Esophagus squamous epithelium (tissue), 5 donors: ENCODE measurements around the gene MBP. TPM values are rescaled to one million over a fixed set of nuclear protein-coding genes. Genes with fewer than 3 reads are reported as not detected.

Experiments
- DNase-seq: peaks from one replicate; lab custom pipeline; 2025; lab: John Stamatoyannopoulos, UW
- H3K27ac ChIP-seq, 4 donors: fragments of 200-600 bp; sonication (generic); one replicate each; pipeline ENCODE4 v1.5.1; 2016 to 2019; ENCODE audit warnings: mild to moderate bottlenecking in 1 of 4
- H3K27me3 ChIP-seq, 4 donors: fragments of 200-600 bp; sonication (generic); 1 replicate in 3 of 4; 2 replicates in 1 of 4; pipeline versions ENCODE4 v1.5.1 to v1.6.0; 2017 to 2021; ENCODE audit warnings: antibody characterized with exemption in 1 of 4
- H3K36me3 ChIP-seq, 3 donors: fragments of 200-600 bp; sonication (generic); one replicate each; pipeline ENCODE4 v1.5.1; 2016 to 2019
- H3K4me1 ChIP-seq, 3 donors: fragments of 200-600 bp; sonication (generic); one replicate each; pipeline ENCODE4 v1.5.1; 2017 to 2019
- H3K4me3 ChIP-seq, 4 donors: fragments of 200-600 bp; sonication (generic); 1 replicate in 3 of 4; 2 replicates in 1 of 4; pipeline ENCODE4 v1.5.1; 2016 to 2019; ENCODE audit warnings: mild to moderate bottlenecking in 2 of 4, moderate library complexity in 1 of 4
- H3K9me3 ChIP-seq, 3 donors: fragments of 200-600 bp; sonication (generic); one replicate each; pipeline ENCODE4 v1.5.1; 2016 to 2019
- POLR2A ChIP-seq, 4 donors: fragments of 450-650 bp; IDR thresholded peaks; one replicate each; pipeline ENCODE4 v1.6.1; 2017; ENCODE audit warnings: antibody characterized with exemption in 4 of 4, mild to moderate bottlenecking in 4 of 4, moderate library complexity in 3 of 4
- WGBS, 2 donors: methylation state at CpG; one replicate each; pipeline ENCODE4 v1.1.5; 2018; 5-methylcytosine and 5-hydroxymethylcytosine counted together
- intact Hi-C: fragments of 100-400 bp; cut with DNase I; formaldehyde crosslinking; loops from one replicate; pipeline ENCODE4 v1.15.0; 2022
- total RNA-seq, 4 donors: library from RNA; depleted of rRNA; stranded (reverse); fragments of >200 nt; gene quantifications; one replicate each; pipeline ENCODE4 v1.1.0, GENCODE V29; 2016
- TF ChIP-seq, protein P1 (sequence below), 6 experiments: fragments of 450-650 bp in 4 of 6; fragments of 200-600 bp in 2 of 6; sonication (generic) in 2 of 6; IDR thresholded peaks; one replicate each; pipeline ENCODE4 v1.5.1; 2016 to 2019; ENCODE audit warnings: antibody characterized with exemption in 6 of 6, mild to moderate bottlenecking in 4 of 6, moderate library complexity in 4 of 6
- donor health status: DM: yes; HTN: yes; CAD: no.

The MBP gene
- total RNA-seq, 4 donors from 2014 or later: 21.9 to 38.9 (median 25.2) TPM

DNA sequence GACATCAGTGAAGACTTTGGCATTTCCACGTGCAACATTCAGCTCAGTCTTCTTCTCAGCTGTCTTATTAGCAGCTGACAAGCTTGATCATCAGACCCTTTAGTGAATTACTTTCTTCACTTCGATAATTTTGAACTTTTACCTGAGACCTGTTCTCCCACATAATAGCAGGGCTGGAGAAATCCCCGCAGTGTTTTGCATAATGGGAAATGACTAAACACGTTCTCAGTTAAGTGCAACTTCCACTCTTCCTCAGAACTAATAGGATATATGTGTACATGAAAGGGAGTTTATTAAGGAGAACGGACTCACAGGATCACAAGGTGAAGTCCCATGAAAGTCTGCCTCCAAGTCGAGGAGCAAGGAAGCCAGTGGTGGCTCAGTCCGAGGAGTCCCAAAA lies 28.8 kb upstream of the MBP start:
- H3K4me1 ChIP-seq: peaks cover 0 to 11% (median 0%) of the 10 kb centered on the region in 3 donors
- TF ChIP-seq, protein P1, sequence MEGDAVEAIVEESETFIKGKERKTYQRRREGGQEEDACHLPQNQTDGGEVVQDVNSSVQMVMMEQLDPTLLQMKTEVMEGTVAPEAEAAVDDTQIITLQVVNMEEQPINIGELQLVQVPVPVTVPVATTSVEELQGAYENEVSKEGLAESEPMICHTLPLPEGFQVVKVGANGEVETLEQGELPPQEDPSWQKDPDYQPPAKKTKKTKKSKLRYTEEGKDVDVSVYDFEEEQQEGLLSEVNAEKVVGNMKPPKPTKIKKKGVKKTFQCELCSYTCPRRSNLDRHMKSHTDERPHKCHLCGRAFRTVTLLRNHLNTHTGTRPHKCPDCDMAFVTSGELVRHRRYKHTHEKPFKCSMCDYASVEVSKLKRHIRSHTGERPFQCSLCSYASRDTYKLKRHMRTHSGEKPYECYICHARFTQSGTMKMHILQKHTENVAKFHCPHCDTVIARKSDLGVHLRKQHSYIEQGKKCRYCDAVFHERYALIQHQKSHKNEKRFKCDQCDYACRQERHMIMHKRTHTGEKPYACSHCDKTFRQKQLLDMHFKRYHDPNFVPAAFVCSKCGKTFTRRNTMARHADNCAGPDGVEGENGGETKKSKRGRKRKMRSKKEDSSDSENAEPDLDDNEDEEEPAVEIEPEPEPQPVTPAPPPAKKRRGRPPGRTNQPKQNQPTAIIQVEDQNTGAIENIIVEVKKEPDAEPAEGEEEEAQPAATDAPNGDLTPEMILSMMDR (IDR thresholded peaks at IDR 0.05): no peak
- no peak for TF ChIP-seq POLR2A (IDR thresholded peaks at IDR 0.05)
- no peak for DNase-seq
- no peaks in the 10 kb centered on the region for H3K9me3 ChIP-seq
- WGBS, 2 donors: 63 to 68% methylated on average over 7 of the region's 7 CpGs
- H3K36me3 ChIP-seq: no peaks in the 10 kb centered on the region
- H3K27ac ChIP-seq: no peak overlapping the region
- intact Hi-C loops: no loop called here
- no peak overlapping the region for H3K4me3 ChIP-seq
- peaks cover 0 to 21% (median 0%) of the 10 kb centered on the region in 4 donors for H3K27me3 ChIP-seq

DNA sequence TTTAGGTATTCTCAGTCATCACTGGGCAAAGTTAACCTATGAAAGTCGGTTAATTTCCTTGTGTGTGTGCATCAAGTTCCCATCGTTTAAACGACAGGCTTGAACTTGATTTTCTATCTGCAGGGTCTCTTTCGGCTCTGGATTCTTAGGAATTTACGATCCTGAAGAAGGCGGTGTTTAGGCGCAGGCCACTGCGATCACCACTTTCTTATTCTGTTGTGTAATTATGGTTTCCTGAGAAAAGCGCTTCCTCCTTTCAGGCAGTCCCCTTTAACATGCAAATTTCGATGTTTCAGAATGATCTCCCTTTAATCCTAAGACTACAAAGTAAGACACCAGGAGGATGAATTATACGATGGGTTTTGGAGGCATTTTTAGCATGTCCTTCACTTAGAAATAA lies 27.9 kb upstream of the MBP start:
- no peak for DNase-seq
- no peaks in the 10 kb centered on the region for H3K36me3 ChIP-seq
- WGBS, 2 donors: 62 to 74% methylated on average over 11 of the region's 11 CpGs
- no peaks in the 10 kb centered on the region for H3K9me3 ChIP-seq
- H3K4me3 ChIP-seq: no peak overlapping the region
- intact Hi-C loops: no loop called here
- H3K27me3 ChIP-seq: peaks cover 0 to 14% (median 0%) of the 10 kb centered on the region in 4 donors
- peaks cover 0 to 2% (median 0%) of the 10 kb centered on the region in 3 donors for H3K4me1 ChIP-seq
- TF ChIP-seq POLR2A (IDR thresholded peaks at IDR 0.05): no peak
- TF ChIP-seq, protein P1 (IDR thresholded peaks at IDR 0.05): no peak
- H3K27ac ChIP-seq: no peak overlapping the region

DNA sequence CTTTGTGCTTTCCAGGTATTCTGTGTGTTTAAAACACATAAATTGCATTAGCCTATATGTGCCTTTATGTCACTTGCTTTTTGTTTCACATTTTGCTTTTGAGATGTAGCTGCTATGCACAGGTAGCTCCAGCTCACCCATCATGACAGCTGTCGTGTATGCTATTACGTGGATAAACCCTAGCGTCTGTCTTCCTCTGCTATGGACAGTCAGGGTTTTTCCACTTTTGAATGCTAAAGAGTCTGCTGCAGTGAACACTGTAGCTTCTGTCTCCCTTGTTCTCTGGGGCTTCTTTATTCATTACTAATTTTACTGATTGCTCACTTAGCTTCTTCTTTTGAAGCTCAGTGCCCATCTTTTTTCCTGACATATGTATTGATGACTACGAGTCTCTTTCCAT lies 24.7 kb upstream of the MBP start:
- WGBS, 2 donors: 83 to 88% methylated on average over 4 of the region's 4 CpGs
- H3K27ac ChIP-seq: no peak overlapping the region
- H3K27me3 ChIP-seq: no peaks in the 10 kb centered on the region
- intact Hi-C loops: no loop called here
- H3K36me3 ChIP-seq: no peaks in the 10 kb centered on the region
- H3K9me3 ChIP-seq: no peaks in the 10 kb centered on the region
- H3K4me3 ChIP-seq: no peak overlapping the region
- no peak for DNase-seq
- no peaks in the 10 kb centered on the region for H3K4me1 ChIP-seq
- TF ChIP-seq, protein P1 (IDR thresholded peaks at IDR 0.05): no peak
- no peak for TF ChIP-seq POLR2A (IDR thresholded peaks at IDR 0.05)

DNA sequence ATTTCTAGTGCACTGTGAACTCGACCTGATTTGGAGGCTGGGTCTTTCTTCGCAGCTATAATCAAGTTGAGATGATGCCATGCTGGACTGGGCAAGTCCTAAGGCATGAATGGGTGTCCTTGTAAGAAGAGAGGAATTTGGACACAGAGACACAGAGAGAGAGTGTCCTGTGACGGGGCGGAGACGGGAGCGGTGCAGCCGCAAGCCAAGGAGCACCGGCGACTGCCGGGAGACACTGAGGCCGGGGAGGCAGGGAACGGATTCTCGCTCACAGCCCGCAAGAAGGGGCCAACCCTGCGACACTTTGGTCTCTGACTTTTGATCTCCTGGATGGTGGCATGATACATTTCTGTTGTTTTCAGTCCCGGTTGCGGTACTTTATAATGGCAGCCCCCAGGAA lies 22.4 kb upstream of the MBP start:
- WGBS, 2 donors: 64 to 70% methylated on average over 6 of the region's 17 CpGs
- H3K4me1 ChIP-seq: no peaks in the 10 kb centered on the region
- no peaks in the 10 kb centered on the region for H3K27me3 ChIP-seq
- no peak for DNase-seq
- intact Hi-C loops: no loop called here
- H3K9me3 ChIP-seq: no peaks in the 10 kb centered on the region
- H3K36me3 ChIP-seq: no peaks in the 10 kb centered on the region
- TF ChIP-seq POLR2A (IDR thresholded peaks at IDR 0.05): no peak
- TF ChIP-seq, protein P1 (IDR thresholded peaks at IDR 0.05): no peak
- no peak overlapping the region for H3K4me3 ChIP-seq
- H3K27ac ChIP-seq: no peak overlapping the region

DNA sequence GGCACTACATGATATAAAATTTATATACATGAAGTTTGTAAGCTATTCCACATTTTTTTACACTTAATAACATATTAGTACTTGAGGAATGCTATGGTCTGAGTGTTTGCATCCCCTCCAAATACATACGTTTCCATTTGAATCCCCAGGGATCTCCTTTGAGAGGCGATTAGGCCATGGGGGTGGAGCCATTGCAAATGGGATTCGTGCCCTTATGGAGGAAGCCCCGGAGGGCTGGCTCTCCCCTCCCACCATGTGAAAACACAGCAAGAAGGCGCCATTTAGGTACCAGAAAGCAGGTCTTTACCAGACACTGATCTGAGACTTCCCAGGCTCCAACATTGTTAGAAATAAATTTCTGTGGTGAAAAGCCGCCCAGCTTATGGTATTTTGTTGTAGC lies 20.8 kb upstream of the MBP start:
- WGBS, 2 donors: 75 to 77% methylated on average over 6 of the region's 6 CpGs
- Histone ChIP-seq H3K27ac (no peak overlapping the region), H3K4me3 (no peak overlapping the region), H3K27me3 (no peaks in the 10 kb centered on the region), H3K9me3 (no peaks in the 10 kb centered on the region), H3K4me1 (no peaks in the 10 kb centered on the region), H3K36me3 (no peaks in the 10 kb centered on the region)
- no peak for TF ChIP-seq POLR2A (IDR thresholded peaks at IDR 0.05)
- TF ChIP-seq, protein P1 (IDR thresholded peaks at IDR 0.05): no peak
- DNase-seq: no peak
- intact Hi-C loops: no loop called here
